Liver (tissue), 3 donors: Measurements from ENCODE around the gene ADCK1.

ENCODE experiments used
- EGR1 ChIP-seq, 2 donors: IDR thresholded peaks; 2 replicates each; pipeline ENCODE4 v1.6.1; 2016 to 2018; ENCODE audit warnings: antibody characterized with exemption in 2 of 2, low read depth in 2 of 2
- FOXA1 ChIP-seq: IDR thresholded peaks from 2 replicates; pipeline ENCODE4 v1.6.1; 2016; ENCODE audit warnings: antibody characterized with exemption
- HNF4G ChIP-seq: IDR thresholded peaks from 2 replicates; pipeline ENCODE4 v1.6.1; 2016; ENCODE audit warnings: antibody characterized with exemption
- RAD21 ChIP-seq, 2 donors: IDR thresholded peaks; 2 replicates each; pipeline ENCODE4 v1.6.1; 2016; ENCODE audit warnings: antibody characterized with exemption in 2 of 2, mild to moderate bottlenecking in 2 of 2
- RXRA ChIP-seq, 2 donors: IDR thresholded peaks; 2 replicates each; pipeline ENCODE4 v1.6.1; 2017 to 2018; ENCODE audit warnings: antibody characterized with exemption in 2 of 2, mild to moderate bottlenecking in 1 of 2
- SP1 ChIP-seq: IDR thresholded peaks from 2 replicates; pipeline ENCODE4 v1.6.1; 2018; ENCODE audit warnings: antibody characterized with exemption, mild to moderate bottlenecking
- TAF1 ChIP-seq: conservative IDR thresholded peaks from 2 replicates; pipeline ENCODE4 v1.6.1; 2016; ENCODE audit warnings: antibody characterized with exemption, mild to moderate bottlenecking
- YY1 ChIP-seq: IDR thresholded peaks from 2 replicates; pipeline ENCODE4 v1.6.1; 2016; ENCODE audit warnings: antibody characterized with exemption, mild to moderate bottlenecking
- TF ChIP-seq, protein P1 (sequence below): fragments of 150-350 bp; IDR thresholded peaks from 2 replicates; pipeline ENCODE4 v1.5.1; 2017; ENCODE audit warnings: improper control_type of control experiment, low read depth, low read length; ENCODE audit not compliant: missing input control
- TF ChIP-seq, protein P2 (sequence below): IDR thresholded peaks from 2 replicates; pipeline ENCODE4 v1.6.1; 2016; ENCODE audit warnings: antibody characterized with exemption
- TF ChIP-seq, protein P3 (sequence below): IDR thresholded peaks from 2 replicates; pipeline ENCODE4 v1.6.1; 2016; ENCODE audit warnings: antibody characterized with exemption, mild to moderate bottlenecking
- TF ChIP-seq, protein P4 (sequence below): IDR thresholded peaks from 2 replicates; pipeline ENCODE4 v1.6.1; 2016; ENCODE audit warnings: antibody characterized with exemption
- donor health status: healthy.
- donor health status: healthy.

DNA sequence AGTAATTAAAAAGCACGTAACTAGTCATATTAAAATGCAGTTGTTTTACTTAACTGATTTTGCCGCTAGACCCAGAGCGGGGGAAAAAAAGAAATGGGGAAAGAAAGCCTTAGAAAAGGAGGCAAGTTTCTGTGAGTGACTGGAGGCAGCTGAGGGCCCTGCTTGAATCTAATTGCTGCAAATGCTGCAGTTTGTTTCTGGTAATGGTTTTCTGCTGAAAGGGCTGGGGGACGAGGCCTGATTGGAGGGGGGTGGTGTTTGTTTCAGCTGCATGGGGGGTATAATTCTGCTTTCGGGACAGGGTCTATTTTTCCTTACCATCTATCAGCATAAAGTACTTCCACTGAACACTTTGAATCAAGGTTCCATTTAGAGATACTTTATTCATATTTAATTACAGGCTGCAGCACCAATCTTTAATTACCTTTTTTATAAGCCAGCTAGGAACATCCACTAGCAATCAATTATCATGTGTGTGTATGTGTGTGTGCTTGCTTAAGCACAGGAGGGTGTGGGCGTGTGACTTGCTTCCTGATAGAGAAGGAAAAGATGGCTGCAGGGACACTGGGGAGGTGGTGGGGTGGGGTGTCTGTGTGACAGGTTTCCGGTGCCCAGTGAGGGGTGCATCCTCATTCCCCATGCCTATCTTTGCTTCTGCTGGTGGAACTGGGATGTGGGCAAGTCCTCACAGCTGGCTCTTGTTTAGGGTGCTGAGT, 83.4 kb downstream of the ADCK1 start:
- TF ChIP-seq, protein P1, sequence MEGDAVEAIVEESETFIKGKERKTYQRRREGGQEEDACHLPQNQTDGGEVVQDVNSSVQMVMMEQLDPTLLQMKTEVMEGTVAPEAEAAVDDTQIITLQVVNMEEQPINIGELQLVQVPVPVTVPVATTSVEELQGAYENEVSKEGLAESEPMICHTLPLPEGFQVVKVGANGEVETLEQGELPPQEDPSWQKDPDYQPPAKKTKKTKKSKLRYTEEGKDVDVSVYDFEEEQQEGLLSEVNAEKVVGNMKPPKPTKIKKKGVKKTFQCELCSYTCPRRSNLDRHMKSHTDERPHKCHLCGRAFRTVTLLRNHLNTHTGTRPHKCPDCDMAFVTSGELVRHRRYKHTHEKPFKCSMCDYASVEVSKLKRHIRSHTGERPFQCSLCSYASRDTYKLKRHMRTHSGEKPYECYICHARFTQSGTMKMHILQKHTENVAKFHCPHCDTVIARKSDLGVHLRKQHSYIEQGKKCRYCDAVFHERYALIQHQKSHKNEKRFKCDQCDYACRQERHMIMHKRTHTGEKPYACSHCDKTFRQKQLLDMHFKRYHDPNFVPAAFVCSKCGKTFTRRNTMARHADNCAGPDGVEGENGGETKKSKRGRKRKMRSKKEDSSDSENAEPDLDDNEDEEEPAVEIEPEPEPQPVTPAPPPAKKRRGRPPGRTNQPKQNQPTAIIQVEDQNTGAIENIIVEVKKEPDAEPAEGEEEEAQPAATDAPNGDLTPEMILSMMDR: no peak
- TF ChIP-seq, protein P2, sequence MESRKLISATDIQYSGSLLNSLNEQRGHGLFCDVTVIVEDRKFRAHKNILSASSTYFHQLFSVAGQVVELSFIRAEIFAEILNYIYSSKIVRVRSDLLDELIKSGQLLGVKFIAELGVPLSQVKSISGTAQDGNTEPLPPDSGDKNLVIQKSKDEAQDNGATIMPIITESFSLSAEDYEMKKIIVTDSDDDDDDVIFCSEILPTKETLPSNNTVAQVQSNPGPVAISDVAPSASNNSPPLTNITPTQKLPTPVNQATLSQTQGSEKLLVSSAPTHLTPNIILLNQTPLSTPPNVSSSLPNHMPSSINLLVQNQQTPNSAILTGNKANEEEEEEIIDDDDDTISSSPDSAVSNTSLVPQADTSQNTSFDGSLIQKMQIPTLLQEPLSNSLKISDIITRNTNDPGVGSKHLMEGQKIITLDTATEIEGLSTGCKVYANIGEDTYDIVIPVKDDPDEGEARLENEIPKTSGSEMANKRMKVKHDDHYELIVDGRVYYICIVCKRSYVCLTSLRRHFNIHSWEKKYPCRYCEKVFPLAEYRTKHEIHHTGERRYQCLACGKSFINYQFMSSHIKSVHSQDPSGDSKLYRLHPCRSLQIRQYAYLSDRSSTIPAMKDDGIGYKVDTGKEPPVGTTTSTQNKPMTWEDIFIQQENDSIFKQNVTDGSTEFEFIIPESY: no peak
- TF ChIP-seq SP1: no peak
- no peak for TF ChIP-seq TAF1
- TF ChIP-seq, protein P3, sequence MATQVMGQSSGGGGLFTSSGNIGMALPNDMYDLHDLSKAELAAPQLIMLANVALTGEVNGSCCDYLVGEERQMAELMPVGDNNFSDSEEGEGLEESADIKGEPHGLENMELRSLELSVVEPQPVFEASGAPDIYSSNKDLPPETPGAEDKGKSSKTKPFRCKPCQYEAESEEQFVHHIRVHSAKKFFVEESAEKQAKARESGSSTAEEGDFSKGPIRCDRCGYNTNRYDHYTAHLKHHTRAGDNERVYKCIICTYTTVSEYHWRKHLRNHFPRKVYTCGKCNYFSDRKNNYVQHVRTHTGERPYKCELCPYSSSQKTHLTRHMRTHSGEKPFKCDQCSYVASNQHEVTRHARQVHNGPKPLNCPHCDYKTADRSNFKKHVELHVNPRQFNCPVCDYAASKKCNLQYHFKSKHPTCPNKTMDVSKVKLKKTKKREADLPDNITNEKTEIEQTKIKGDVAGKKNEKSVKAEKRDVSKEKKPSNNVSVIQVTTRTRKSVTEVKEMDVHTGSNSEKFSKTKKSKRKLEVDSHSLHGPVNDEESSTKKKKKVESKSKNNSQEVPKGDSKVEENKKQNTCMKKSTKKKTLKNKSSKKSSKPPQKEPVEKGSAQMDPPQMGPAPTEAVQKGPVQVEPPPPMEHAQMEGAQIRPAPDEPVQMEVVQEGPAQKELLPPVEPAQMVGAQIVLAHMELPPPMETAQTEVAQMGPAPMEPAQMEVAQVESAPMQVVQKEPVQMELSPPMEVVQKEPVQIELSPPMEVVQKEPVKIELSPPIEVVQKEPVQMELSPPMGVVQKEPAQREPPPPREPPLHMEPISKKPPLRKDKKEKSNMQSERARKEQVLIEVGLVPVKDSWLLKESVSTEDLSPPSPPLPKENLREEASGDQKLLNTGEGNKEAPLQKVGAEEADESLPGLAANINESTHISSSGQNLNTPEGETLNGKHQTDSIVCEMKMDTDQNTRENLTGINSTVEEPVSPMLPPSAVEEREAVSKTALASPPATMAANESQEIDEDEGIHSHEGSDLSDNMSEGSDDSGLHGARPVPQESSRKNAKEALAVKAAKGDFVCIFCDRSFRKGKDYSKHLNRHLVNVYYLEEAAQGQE: no peak
- TF ChIP-seq, protein P4, sequence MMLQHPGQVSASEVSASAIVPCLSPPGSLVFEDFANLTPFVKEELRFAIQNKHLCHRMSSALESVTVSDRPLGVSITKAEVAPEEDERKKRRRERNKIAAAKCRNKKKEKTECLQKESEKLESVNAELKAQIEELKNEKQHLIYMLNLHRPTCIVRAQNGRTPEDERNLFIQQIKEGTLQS: no peak
- no peak for TF ChIP-seq EGR1 (IDR thresholded peaks at IDR 0.05; ENCODE audit: low read depth in 2 of 2)
- TF ChIP-seq YY1: no peak
- TF ChIP-seq RAD21 (IDR thresholded peaks at IDR 0.05): no peak
- no peak for TF ChIP-seq FOXA1
- no peak for TF ChIP-seq HNF4G
- no peak for TF ChIP-seq RXRA (IDR thresholded peaks at IDR 0.05)
